ENCODE measurements around the gene ZNF581.

The ZNF581 gene

GRCh38 chr19:55648585-55649267, 5.3 kb downstream of the ZNF581 start:
- DNase-seq (ENCODE audit: low read depth), result no peak

- no peak for DNase-seq (ENCODE audit: low read depth)
Measured at GRCh38 chr19:55649268-55650125, 6.0 kb downstream of the ZNF581 start.

GRCh38 chr19:55650126-55650557, 6.7 kb downstream of the ZNF581 start:
- DNase-seq (ENCODE audit: low read depth), result no peak

GRCh38 chr19:55650602-55651230, 7.3 kb downstream of the ZNF581 start:
- no peak for DNase-seq (ENCODE audit: low read depth)

- no peak for DNase-seq (ENCODE audit: low read depth)
Measured at GRCh38 chr19:55651236-55651635, 7.8 kb downstream of the ZNF581 start.

- no peak for DNase-seq (ENCODE audit: low read depth)
Measured at GRCh38 chr19:55652311-55653128, 9.1 kb downstream of the ZNF581 start.

GRCh38 chr19:55653651-55654322, 10.3 kb downstream of the ZNF581 start:
- DNase-seq (ENCODE audit: low read depth), result peak; percentile 99

- DNase-seq (ENCODE audit: low read depth), result peak; percentile 99
Measured at GRCh38 chr19:55654323-55654867, 10.9 kb downstream of the ZNF581 start.

- peak; percentile 98 for DNase-seq (ENCODE audit: low read depth)
Measured at GRCh38 chr19:55654868-55655647, 11.6 kb downstream of the ZNF581 start, which contains the start of gene U2AF2. Gene U2AF2, plus strand, starts transcription at chr19:55655035. Its CDS starts 70 bp downstream, at chr19:55655105.

GRCh38 chr19:55655648-55656040, 12.2 kb downstream of the ZNF581 start:
- no peak for DNase-seq (ENCODE audit: low read depth)

- DNase-seq (ENCODE audit: low read depth), result no peak
Measured at GRCh38 chr19:55656552-55656951, 13.1 kb downstream of the ZNF581 start.

GRCh38 chr19:55656988-55657747, 13.7 kb downstream of the ZNF581 start:
- no peak for DNase-seq (ENCODE audit: low read depth)

- no peak for DNase-seq (ENCODE audit: low read depth)
Measured at GRCh38 chr19:55658846-55659459, 15.5 kb downstream of the ZNF581 start.

- no peak for DNase-seq (ENCODE audit: low read depth)
Measured at GRCh38 chr19:55659822-55660221, 16.4 kb downstream of the ZNF581 start.

GRCh38 chr19:55660404-55660803, 17.0 kb downstream of the ZNF581 start:
- DNase-seq (ENCODE audit: low read depth), result no peak

- DNase-seq (ENCODE audit: low read depth), result no peak
Measured at GRCh38 chr19:55660991-55661390, 17.5 kb downstream of the ZNF581 start.

GRCh38 chr19:55661826-55662225, 18.4 kb downstream of the ZNF581 start:
- DNase-seq (ENCODE audit: low read depth), result no peak

GRCh38 chr19:55663846-55664536, 20.5 kb downstream of the ZNF581 start:
- DNase-seq (ENCODE audit: low read depth), result no peak
